Lung (tissue), 12 donors: ENCODE data around the gene NBPF3. TPM values are rescaled to one million over a fixed set of nuclear protein-coding genes. Genes with fewer than 3 reads are reported as not detected.

Experiments
- ATAC-seq: fragments of 200-7000 bp; cut with Tn5 transposase; one replicate; pipeline ENCODE4 v1.9.1; 2020; ENCODE audit warnings: moderate number of reproducible peaks; ENCODE audit not compliant: insufficient read depth, low FRiP score
- DNase-seq, 3 donors: peaks; one replicate each; pipeline ENCODE4 v3.0.0-alpha.2; 2013 to 2017
- H3K27ac ChIP-seq, 2 donors: one replicate each; pipeline ENCODE4 v1.5.1; 2013; ENCODE audit warnings: mild to moderate bottlenecking in 2 of 2, moderate library complexity in 2 of 2, control low read depth in 1 of 2, inconsistent platforms in 1 of 2, low read depth in 1 of 2, low read length in 1 of 2
- H3K27me3 ChIP-seq, 3 donors: one replicate each; pipeline ENCODE4 v1.5.1; 2013; ENCODE audit warnings: low read length in 2 of 3; ENCODE audit not compliant: control insufficient read depth in 3 of 3, insufficient read depth in 3 of 3
- H3K36me3 ChIP-seq, 4 donors: one replicate each; pipeline ENCODE4 v1.5.1; 2013; ENCODE audit warnings: low read length in 4 of 4, mild to moderate bottlenecking in 1 of 4, moderate library complexity in 1 of 4; ENCODE audit not compliant: control insufficient read depth in 4 of 4, insufficient read depth in 4 of 4
- H3K4me1 ChIP-seq, 5 donors: one replicate each; pipeline ENCODE4 v1.5.1; 2013; ENCODE audit warnings: low read length in 5 of 5, mild to moderate bottlenecking in 2 of 5, moderate library complexity in 1 of 5; ENCODE audit not compliant: control insufficient read depth in 5 of 5, insufficient read depth in 5 of 5
- H3K4me3 ChIP-seq: one replicate; pipeline ENCODE4 v1.5.1; 2013; ENCODE audit warnings: mild to moderate bottlenecking, control low read depth, moderate library complexity
- H3K9ac ChIP-seq, 2 donors: one replicate each; pipeline ENCODE4 v1.5.1; 2013; ENCODE audit warnings: low read length in 2 of 2, control low read depth in 1 of 2; ENCODE audit not compliant: insufficient read depth in 1 of 2
- H3K9me3 ChIP-seq, 4 donors: one replicate each; pipeline ENCODE4 v1.5.1; 2013; ENCODE audit warnings: low read length in 3 of 4, mild to moderate bottlenecking in 1 of 4, moderate library complexity in 1 of 4; ENCODE audit not compliant: control insufficient read depth in 4 of 4, insufficient read depth in 3 of 4
- WGBS, 2 donors: extraction: QIAGEN DNeasy Blood & Tissue Kit; methylation state at CpG; one replicate each; pipeline ENCODE4 v1.1.7; 2013; 5-methylcytosine and 5-hydroxymethylcytosine counted together
- polyA plus RNA-seq, 2 donors: library from polyadenylated mRNA; stranded (reverse); fragments of 200-250 nt; gene quantifications; one replicate each; pipeline ENCODE4 v1.2.1, GENCODE V29; 2013
- total RNA-seq, 2 donors: library from RNA; depleted of rRNA in 1 of 2; stranded (reverse); fragments of >200 nt in 1 of 2; gene quantifications; one replicate each; pipeline ENCODE4 v1.2.1, GENCODE V29; 2014 to 2021
- TF ChIP-seq, protein P1 (sequence below): IDR thresholded peaks from 2 replicates; pipeline ENCODE4 v1.5.1; 2012; ENCODE audit warnings: mild to moderate bottlenecking; ENCODE audit errors: control extremely low read depth, extremely low read depth
- donor health status: control.
- donor health status: control.
- donor health status: Bipolar disorder and iron deficiency.
- donor health status: healthy.
- donor health status: DM: yes; HTN: yes; CAD: no.

NBPF3 gene
- total and polyA plus RNA-seq, 4 donors: 1.3 to 17.6 (median 5.6) TPM

- Histone ChIP-seq H3K36me3 (no peaks in the 10 kb centered on the region), H3K27me3 (peaks cover 0 to 2% (median 0%) of the 10 kb centered on the region in 3 donors), H3K27ac (no peak overlapping the region), H3K9ac (no peak overlapping the region), H3K4me1 (peaks cover 0 to 2% (median 0%) of the 10 kb centered on the region in 5 donors), H3K9me3 (peaks cover 0 to 3% (median 0%) of the 10 kb centered on the region in 4 donors), H3K4me3 (no peak overlapping the region)
- ATAC-seq (no peak), DNase-seq (no peak)
- WGBS, 2 donors: 90 to 92% methylated on average over 8 of the region's 8 CpGs
- TF ChIP-seq, protein P1, sequence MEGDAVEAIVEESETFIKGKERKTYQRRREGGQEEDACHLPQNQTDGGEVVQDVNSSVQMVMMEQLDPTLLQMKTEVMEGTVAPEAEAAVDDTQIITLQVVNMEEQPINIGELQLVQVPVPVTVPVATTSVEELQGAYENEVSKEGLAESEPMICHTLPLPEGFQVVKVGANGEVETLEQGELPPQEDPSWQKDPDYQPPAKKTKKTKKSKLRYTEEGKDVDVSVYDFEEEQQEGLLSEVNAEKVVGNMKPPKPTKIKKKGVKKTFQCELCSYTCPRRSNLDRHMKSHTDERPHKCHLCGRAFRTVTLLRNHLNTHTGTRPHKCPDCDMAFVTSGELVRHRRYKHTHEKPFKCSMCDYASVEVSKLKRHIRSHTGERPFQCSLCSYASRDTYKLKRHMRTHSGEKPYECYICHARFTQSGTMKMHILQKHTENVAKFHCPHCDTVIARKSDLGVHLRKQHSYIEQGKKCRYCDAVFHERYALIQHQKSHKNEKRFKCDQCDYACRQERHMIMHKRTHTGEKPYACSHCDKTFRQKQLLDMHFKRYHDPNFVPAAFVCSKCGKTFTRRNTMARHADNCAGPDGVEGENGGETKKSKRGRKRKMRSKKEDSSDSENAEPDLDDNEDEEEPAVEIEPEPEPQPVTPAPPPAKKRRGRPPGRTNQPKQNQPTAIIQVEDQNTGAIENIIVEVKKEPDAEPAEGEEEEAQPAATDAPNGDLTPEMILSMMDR: no peak
Measured at GRCh38 chr1:21434394-21434793, 5.5 kb upstream of the NBPF3 start.

DNA sequence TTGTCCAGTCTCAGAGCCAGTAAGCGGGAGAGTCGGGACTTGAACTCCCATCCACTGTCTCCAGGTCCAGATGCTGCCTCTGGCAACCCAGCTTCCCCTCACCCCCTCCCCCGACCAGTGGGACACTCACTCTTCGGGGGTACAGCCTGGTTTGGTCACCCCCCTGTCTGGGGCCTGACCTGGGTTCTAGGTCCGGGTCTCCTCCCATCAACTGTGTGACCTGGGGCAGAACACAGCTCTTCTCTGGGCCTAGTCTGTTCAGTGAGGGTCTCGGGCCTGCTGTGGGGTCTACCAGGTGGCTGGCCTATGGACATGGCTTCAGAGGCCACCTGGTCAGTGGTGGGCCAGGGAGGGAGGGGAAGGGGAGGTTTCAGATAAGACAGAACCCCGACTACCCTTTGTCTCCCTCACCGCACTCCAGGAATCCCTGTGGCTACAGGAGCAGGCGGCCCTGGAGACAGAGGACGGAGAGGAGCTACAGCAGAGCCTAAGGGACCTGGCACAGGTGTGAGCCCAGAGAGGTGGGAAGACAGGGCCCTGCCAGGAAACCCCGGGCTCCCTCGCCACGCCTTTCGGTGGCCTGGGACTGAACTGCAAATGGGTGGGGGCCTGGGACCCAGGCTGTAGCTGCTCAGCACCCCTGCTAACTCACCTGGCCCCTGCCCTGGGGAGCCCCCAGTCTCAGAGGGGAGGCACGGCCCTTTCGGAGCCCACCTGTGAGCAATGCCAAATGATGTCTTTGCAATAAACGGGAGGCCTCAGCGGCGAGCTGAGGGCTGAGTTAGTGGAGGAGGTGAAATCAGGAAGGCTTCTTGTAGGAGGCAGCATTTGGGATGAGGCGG lies 4.1 kb upstream of the NBPF3 start:
- Histone ChIP-seq H3K9me3 (peaks cover 0 to 3% (median 0%) of the 10 kb centered on the region in 4 donors), H3K27ac (no peak overlapping the region), H3K27me3 (peaks cover 0 to 2% (median 0%) of the 10 kb centered on the region in 3 donors), H3K4me3 (no peak overlapping the region), H3K9ac (no peak overlapping the region), H3K4me1 (peaks cover 0 to 2% (median 2%) of the 10 kb centered on the region in 5 donors), H3K36me3 (no peaks in the 10 kb centered on the region)
- TF ChIP-seq, protein P1: no peak
- DNase-seq: no peak
- WGBS, 2 donors: 87 to 91% methylated on average over 20 of the region's 20 CpGs
- ATAC-seq: no peak

GRCh38 chr1:21436488-21437340 lies 3.2 kb upstream of the NBPF3 start:
- Histone ChIP-seq H3K4me1 (peaks cover 0 to 5% (median 2%) of the 10 kb centered on the region in 5 donors), H3K9me3 (peaks cover 0 to 3% (median 0%) of the 10 kb centered on the region in 4 donors), H3K36me3 (no peaks in the 10 kb centered on the region), H3K4me3 (no peak overlapping the region), H3K27me3 (peaks cover 0 to 2% (median 0%) of the 10 kb centered on the region in 3 donors), H3K27ac (no peak overlapping the region), H3K9ac (no peak overlapping the region)
- ATAC-seq (no peak), DNase-seq (peak in 1 of 3 donors; percentile 31)
- TF ChIP-seq, protein P1: no peak
- WGBS, 2 donors: 12 to 13% methylated on average over 41 to 43 of the region's 43 CpGs
